Measurements from ENCODE around the gene MED7.
"Not testable (repeated sequence)": the region's sequence is repeated elsewhere in the genome, so short reads cannot be mapped to it uniquely, and the experiment has no call there.

The MED7 gene

GRCh38 chr5:157142317-157143126 lies at the start of gene MED7:
MED7 (minus strand) TSS chr5:157142865; CDS start chr5:157139431, 3,434 bp downstream.
- peak; percentile 100 for DNase-seq (ENCODE audit: low read depth)
- TF ChIP-seq CTCF (conservative IDR thresholded peaks at IDR 0.05; ENCODE audit: control insufficient read depth, insufficient read depth, low read depth, low read length) = no peak
- peak within 1 kb of the TSS; percentile 96 for H3K4me3 ChIP-seq (ENCODE audit: control insufficient read depth, low read depth, low read length)

- H3K4me3 ChIP-seq (ENCODE audit: control insufficient read depth, low read depth, low read length) = no peak overlapping the region
- DNase-seq (ENCODE audit: low read depth) = no peak
- no peak for TF ChIP-seq CTCF (conservative IDR thresholded peaks at IDR 0.05; ENCODE audit: control insufficient read depth, insufficient read depth, low read depth, low read length)
Measured at GRCh38 chr5:157189223-157189622, 46.6 kb upstream of the MED7 start.

GRCh38 chr5:157188270-157188669 lies 45.6 kb upstream of the MED7 start:
- no peak for TF ChIP-seq CTCF (conservative IDR thresholded peaks at IDR 0.05; ENCODE audit: control insufficient read depth, insufficient read depth, low read depth, low read length)
- H3K4me3 ChIP-seq (ENCODE audit: control insufficient read depth, low read depth, low read length) = no peak overlapping the region
- no peak for DNase-seq (ENCODE audit: low read depth)

GRCh38 chr5:157187046-157187754 lies 44.5 kb upstream of the MED7 start:
- no peak for DNase-seq (ENCODE audit: low read depth)
- no peak overlapping the region for H3K4me3 ChIP-seq (ENCODE audit: control insufficient read depth, low read depth, low read length)
- TF ChIP-seq CTCF (conservative IDR thresholded peaks at IDR 0.05; ENCODE audit: control insufficient read depth, insufficient read depth, low read depth, low read length) = no peak

GRCh38 chr5:157186309-157187045 lies 43.8 kb upstream of the MED7 start:
- no peak for TF ChIP-seq CTCF (conservative IDR thresholded peaks at IDR 0.05; ENCODE audit: control insufficient read depth, insufficient read depth, low read depth, low read length)
- DNase-seq (ENCODE audit: low read depth) = no peak
- H3K4me3 ChIP-seq (ENCODE audit: control insufficient read depth, low read depth, low read length) = no peak overlapping the region

GRCh38 chr5:157185122-157185521 lies 42.5 kb upstream of the MED7 start:
- H3K4me3 ChIP-seq (ENCODE audit: control insufficient read depth, low read depth, low read length); DNase-seq (ENCODE audit: low read depth): not testable (repeated sequence)

All from fibroblast of mammary gland (primary cell).